ENCODE measurements around the gene IDI1. TPM values are rescaled to one million over a fixed set of nuclear protein-coding genes. Genes with fewer than 3 reads are reported as not detected.

Gene IDI1
- 100 to 1,000 TPM in 1 of 2 donors, 10 to 100 TPM in 1; 90.6 to 219 TPM for total RNA-seq
- 100 to 1,000 TPM; 146 to 192 TPM for polyA plus RNA-seq (ENCODE audit: insufficient read length in 2 of 2)
- long read RNA-seq, donor 1, transcript IDI1-205 (4 exons, 1,066 nt): minor isoform, 37 of 132 reads
- long read RNA-seq, donor 1, transcript IDI1-201 (5 exons, 2,301 nt): major isoform, 55 of 132 reads
- long read RNA-seq, donor 1, partial matches to known transcripts: 34 of 132 reads
- long read RNA-seq, donor 1, other reads (novel, unspliced or antisense): 6 of 132 reads
- long read RNA-seq, donor 2, transcript IDI1-205 (4 exons, 1,066 nt): minor isoform, 13 of 50 reads
- long read RNA-seq, donor 2, transcript IDI1-201 (5 exons, 2,301 nt): major isoform, 32 of 50 reads
- long read RNA-seq, donor 2, partial matches to known transcripts: 5 of 50 reads
- long read RNA-seq, donor 2, other reads (novel, unspliced or antisense): 0 of 50 reads
- long read RNA-seq, donor 3, transcript IDI1-201 (5 exons, 2,301 nt): major isoform, 42 of 67 reads
- long read RNA-seq, donor 3, transcript IDI1-205 (4 exons, 1,066 nt): minor isoform, 15 of 67 reads
- long read RNA-seq, donor 3, partial matches to known transcripts: 10 of 67 reads
- long read RNA-seq, donor 3, other reads (novel, unspliced or antisense): 0 of 67 reads
- long read RNA-seq, donor 4, transcript IDI1-201 (5 exons, 2,301 nt): major isoform, 10 of 18 reads
- long read RNA-seq, donor 4, transcript IDI1-205 (4 exons, 1,066 nt): minor isoform, 8 of 18 reads
- long read RNA-seq, donor 4, partial matches to known transcripts: 0 of 18 reads
- long read RNA-seq, donor 4, other reads (novel, unspliced or antisense): 0 of 18 reads

- Histone ChIP-seq H3K27ac (ENCODE audit: low read depth, low read length) (peak within 1 kb of the TSS; percentile 100), H3K27me3 (ENCODE audit: control insufficient read depth, insufficient read depth, low read length) (no peaks in the 10 kb centered on the region), H3K4me1 (ENCODE audit: control insufficient read depth, insufficient read depth, low read length) (peaks cover 21% of the 10 kb centered on the region), H3K36me3 (ENCODE audit: control insufficient read depth, insufficient read depth, low read length) (peaks cover 8% of the 10 kb centered on the region), H3K4me3 (ENCODE audit: low read depth, low read length) (peak within 1 kb of the TSS; percentile 92), H3K9me3 (ENCODE audit: control insufficient read depth, insufficient read depth, low read length) (no peaks in the 10 kb centered on the region)
- DNase-seq (ENCODE audit: low read depth in 4 of 6, low spot score in 6 of 6): peak; percentile 95 to 99 (median 98)
- WGBS (ENCODE audit: insufficient coverage): under 1% methylated on average over 83 of the region's 83 CpGs
Measured at GRCh38 chr10:1048732-1049424, at the start of gene IDI1. Gene IDI1, minus strand, starts transcription at chr10:1049119. Its CDS starts 116 bp downstream, at chr10:1049003.

GRCh38 chr10:1097436-1097835, 48.5 kb upstream of the IDI1 start:
- Histone ChIP-seq H3K4me3 (ENCODE audit: low read depth, low read length) (no peak overlapping the region), H3K4me1 (ENCODE audit: control insufficient read depth, insufficient read depth, low read length) (no peaks in the 10 kb centered on the region), H3K27me3 (ENCODE audit: control insufficient read depth, insufficient read depth, low read length) (no peaks in the 10 kb centered on the region), H3K27ac (ENCODE audit: low read depth, low read length) (no peak overlapping the region), H3K9me3 (ENCODE audit: control insufficient read depth, insufficient read depth, low read length) (no peaks in the 10 kb centered on the region), H3K36me3 (ENCODE audit: control insufficient read depth, insufficient read depth, low read length) (peaks cover 56% of the 10 kb centered on the region)
- WGBS (ENCODE audit: insufficient coverage): 100% methylated on average over 5 of the region's 6 CpGs
- DNase-seq (ENCODE audit: low read depth in 4 of 6, low spot score in 6 of 6): no peak

- Histone ChIP-seq H3K27ac (ENCODE audit: low read depth, low read length) (no peak overlapping the region), H3K27me3 (ENCODE audit: control insufficient read depth, insufficient read depth, low read length) (no peaks in the 10 kb centered on the region), H3K36me3 (ENCODE audit: control insufficient read depth, insufficient read depth, low read length) (peaks cover 51% of the 10 kb centered on the region), H3K4me3 (ENCODE audit: low read depth, low read length) (no peak overlapping the region), H3K4me1 (ENCODE audit: control insufficient read depth, insufficient read depth, low read length) (no peaks in the 10 kb centered on the region), H3K9me3 (ENCODE audit: control insufficient read depth, insufficient read depth, low read length) (no peaks in the 10 kb centered on the region)
- DNase-seq (ENCODE audit: low read depth in 4 of 6, low spot score in 6 of 6): no peak
- 93% methylated on average over 27 of the region's 27 CpGs for WGBS (ENCODE audit: insufficient coverage)
Measured at GRCh38 chr10:1096287-1096889, 47.5 kb upstream of the IDI1 start.

- no peak overlapping the region for H3K4me3 ChIP-seq (ENCODE audit: low read depth, low read length)
- H3K36me3 ChIP-seq (ENCODE audit: control insufficient read depth, insufficient read depth, low read length): peaks cover 51% of the 10 kb centered on the region
- no peaks in the 10 kb centered on the region for H3K27me3 ChIP-seq (ENCODE audit: control insufficient read depth, insufficient read depth, low read length)
- no peaks in the 10 kb centered on the region for H3K9me3 ChIP-seq (ENCODE audit: control insufficient read depth, insufficient read depth, low read length)
- DNase-seq (ENCODE audit: low read depth in 4 of 6, low spot score in 6 of 6): no peak
- 90% methylated on average over 7 of the region's 12 CpGs for WGBS (ENCODE audit: insufficient coverage)
- no peaks in the 10 kb centered on the region for H3K4me1 ChIP-seq (ENCODE audit: control insufficient read depth, insufficient read depth, low read length)
- no peak overlapping the region for H3K27ac ChIP-seq (ENCODE audit: low read depth, low read length)
Measured at GRCh38 chr10:1095498-1095897, 46.6 kb upstream of the IDI1 start.

- no peaks in the 10 kb centered on the region for H3K9me3 ChIP-seq (ENCODE audit: control insufficient read depth, insufficient read depth, low read length)
- 96% methylated on average over 13 of the region's 15 CpGs for WGBS (ENCODE audit: insufficient coverage)
- no peaks in the 10 kb centered on the region for H3K4me1 ChIP-seq (ENCODE audit: control insufficient read depth, insufficient read depth, low read length)
- no peak overlapping the region for H3K27ac ChIP-seq (ENCODE audit: low read depth, low read length)
- DNase-seq (ENCODE audit: low read depth in 4 of 6, low spot score in 6 of 6): no peak
- H3K4me3 ChIP-seq (ENCODE audit: low read depth, low read length): no peak overlapping the region
- peaks cover 63% of the 10 kb centered on the region for H3K36me3 ChIP-seq (ENCODE audit: control insufficient read depth, insufficient read depth, low read length)
- H3K27me3 ChIP-seq (ENCODE audit: control insufficient read depth, insufficient read depth, low read length): no peaks in the 10 kb centered on the region
Measured at GRCh38 chr10:1094112-1095057, 45.5 kb upstream of the IDI1 start.

GRCh38 chr10:1093696-1094095, 44.8 kb upstream of the IDI1 start:
- Histone ChIP-seq H3K36me3 (ENCODE audit: control insufficient read depth, insufficient read depth, low read length) (peaks cover 69% of the 10 kb centered on the region), H3K9me3 (ENCODE audit: control insufficient read depth, insufficient read depth, low read length) (no peaks in the 10 kb centered on the region), H3K27me3 (ENCODE audit: control insufficient read depth, insufficient read depth, low read length) (no peaks in the 10 kb centered on the region), H3K27ac (ENCODE audit: low read depth, low read length) (no peak overlapping the region), H3K4me1 (ENCODE audit: control insufficient read depth, insufficient read depth, low read length) (no peaks in the 10 kb centered on the region), H3K4me3 (ENCODE audit: low read depth, low read length) (no peak overlapping the region)
- no peak for DNase-seq (ENCODE audit: low read depth in 4 of 6, low spot score in 6 of 6)
- 100% methylated on average over 4 of the region's 9 CpGs for WGBS (ENCODE audit: insufficient coverage)

- DNase-seq (ENCODE audit: low read depth in 4 of 6, low spot score in 6 of 6): no peak
- peaks cover 70% of the 10 kb centered on the region for H3K36me3 ChIP-seq (ENCODE audit: control insufficient read depth, insufficient read depth, low read length)
Measured at GRCh38 chr10:1090696-1091095, 41.8 kb upstream of the IDI1 start.

GRCh38 chr10:1089017-1089689, 40.2 kb upstream of the IDI1 start:
- Histone ChIP-seq H3K27me3 (ENCODE audit: control insufficient read depth, insufficient read depth, low read length) (no peaks in the 10 kb centered on the region), H3K4me3 (ENCODE audit: low read depth, low read length) (no peak overlapping the region), H3K27ac (ENCODE audit: low read depth, low read length) (no peak overlapping the region), H3K36me3 (ENCODE audit: control insufficient read depth, insufficient read depth, low read length) (peaks cover 67% of the 10 kb centered on the region), H3K9me3 (ENCODE audit: control insufficient read depth, insufficient read depth, low read length) (no peaks in the 10 kb centered on the region), H3K4me1 (ENCODE audit: control insufficient read depth, insufficient read depth, low read length) (no peaks in the 10 kb centered on the region)
- 80% methylated on average over 15 of the region's 19 CpGs for WGBS (ENCODE audit: insufficient coverage)
- DNase-seq (ENCODE audit: low read depth in 4 of 6, low spot score in 6 of 6): no peak

More at GRCh38 chr10:1090696-1091095, 41.8 kb upstream of the IDI1 start:
- no peaks in the 10 kb centered on the region for H3K27me3 ChIP-seq (ENCODE audit: control insufficient read depth, insufficient read depth, low read length)
- no peak overlapping the region for H3K27ac ChIP-seq (ENCODE audit: low read depth, low read length)
- no peaks in the 10 kb centered on the region for H3K4me1 ChIP-seq (ENCODE audit: control insufficient read depth, insufficient read depth, low read length)
- no peak overlapping the region for H3K4me3 ChIP-seq (ENCODE audit: low read depth, low read length)
- 97% methylated on average over 14 of the region's 14 CpGs for WGBS (ENCODE audit: insufficient coverage)
- no peaks in the 10 kb centered on the region for H3K9me3 ChIP-seq (ENCODE audit: control insufficient read depth, insufficient read depth, low read length)
